Hepatocyte (in vitro differentiated cells): Measurements from ENCODE around the gene MED15.

Experiments used
- CTCF ChIP-seq: fragments of 200-600 bp; sonication (generic); IDR thresholded peaks from 2 replicates; pipeline ENCODE4 v1.5.1; 2016; ENCODE audit warnings: antibody characterized with exemption, mild to moderate bottlenecking; ENCODE audit not compliant: poor library complexity
- EZH2 ChIP-seq: fragments of 200-600 bp; sonication (generic); IDR thresholded peaks from 2 replicates; pipeline ENCODE4 v1.6.1; 2016; ENCODE audit warnings: antibody characterized with exemption, mild to moderate bottlenecking, borderline replicate concordance
- EZH2phosphoT487 ChIP-seq: fragments of 200-600 bp; sonication (generic); IDR thresholded peaks from one replicate; pipeline ENCODE4 v1.6.1; 2018; ENCODE audit warnings: antibody characterized with exemption, mild to moderate bottlenecking, low read depth, moderate library complexity; ENCODE audit not compliant: unreplicated experiment, severe bottlenecking

- TF ChIP-seq CTCF (no peak), EZH2 (no peak), EZH2phosphoT487 (no peak)
These were observed 115.4 kb downstream of the MED15 start for GRCh38 chr22:20622650-20623339.
